Measurements from ENCODE around the gene PGM1.
A peak's percentile ranks its signal among the peaks of the same experiment; 100 is the strongest.

The PGM1 gene

DNA sequence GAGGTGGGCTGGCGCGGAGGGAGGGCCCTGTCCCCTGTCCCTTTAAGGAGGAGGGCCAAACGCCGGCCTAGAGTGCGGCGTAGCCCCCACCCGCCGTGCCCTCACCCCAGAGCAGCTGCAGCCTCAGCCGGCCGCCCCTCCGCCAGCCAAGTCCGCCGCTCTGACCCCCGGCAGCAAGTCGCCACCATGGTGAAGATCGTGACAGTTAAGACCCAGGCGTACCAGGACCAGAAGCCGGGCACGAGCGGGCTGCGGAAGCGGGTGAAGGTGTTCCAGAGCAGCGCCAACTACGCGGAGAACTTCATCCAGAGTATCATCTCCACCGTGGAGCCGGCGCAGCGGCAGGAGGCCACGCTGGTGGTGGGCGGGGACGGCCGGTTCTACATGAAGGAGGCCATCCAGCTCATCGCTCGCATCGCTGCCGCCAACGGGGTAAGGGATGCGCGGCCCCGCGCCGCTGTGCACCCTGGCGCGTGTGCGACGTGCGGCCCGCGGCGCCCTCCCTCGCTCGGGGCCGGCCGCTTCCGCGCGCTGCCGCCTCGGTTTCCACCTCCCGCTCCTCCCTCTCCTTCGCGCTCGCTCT, at the start of gene PGM1:
Gene PGM1 (plus strand): TSS at position 109 of the 583 bp plus-strand sequence. CDS start 78 bp downstream, at position 187.
- TF ChIP-seq CTCF (IDR thresholded peaks at IDR 0.05; ENCODE audit: extremely low read depth, missing control alignments), result no peak
- peak; percentile 86 for DNase-seq (ENCODE audit: low spot score)

GRCh38 chr1:63545780-63546179, 47.4 kb upstream of the PGM1 start:
- no peak for TF ChIP-seq CTCF (IDR thresholded peaks at IDR 0.05; ENCODE audit: extremely low read depth, missing control alignments)

DNA sequence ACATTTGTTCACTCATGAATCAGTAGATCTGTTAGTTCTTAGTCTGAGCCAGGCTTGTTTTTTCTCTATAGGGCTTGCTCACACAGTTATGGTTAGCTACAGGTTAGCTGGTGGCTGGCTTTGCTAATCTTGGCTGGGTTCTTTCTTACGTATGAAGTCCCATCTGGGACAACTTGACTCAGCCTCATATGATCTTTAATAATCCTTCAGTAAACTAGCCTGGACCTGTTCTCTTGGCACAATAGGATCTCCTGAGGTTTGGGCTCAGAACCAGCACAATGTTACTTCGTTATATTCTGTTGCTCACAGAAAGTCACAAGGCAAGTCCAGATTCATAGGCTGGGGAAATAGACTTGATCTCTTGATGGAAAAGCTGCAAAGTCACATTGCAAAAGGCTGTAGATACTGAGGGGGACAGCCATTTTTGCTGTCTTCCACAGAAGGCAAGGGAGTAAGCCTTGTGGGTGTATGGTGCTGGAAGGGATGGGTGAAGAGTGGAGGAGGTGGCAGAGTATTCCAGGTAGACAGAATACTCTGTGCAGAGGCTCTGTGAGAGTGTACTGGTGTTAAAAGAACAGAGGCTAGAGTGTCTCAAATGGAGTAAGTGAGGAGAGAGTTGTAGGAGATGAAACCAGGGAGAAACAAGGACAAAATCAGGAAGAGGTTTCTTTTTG, 45.5 kb upstream of the PGM1 start:
- no peak for TF ChIP-seq CTCF (IDR thresholded peaks at IDR 0.05; ENCODE audit: extremely low read depth, missing control alignments)
- no peak for DNase-seq (ENCODE audit: low spot score)

More at GRCh38 chr1:63545780-63546179, 47.4 kb upstream of the PGM1 start:
- DNase-seq (ENCODE audit: low spot score), result no peak

GRCh38 chr1:63548303-63548702, 44.9 kb upstream of the PGM1 start:
- no peak for DNase-seq (ENCODE audit: low spot score)

GRCh38 chr1:63548877-63549276, 44.3 kb upstream of the PGM1 start:
- TF ChIP-seq CTCF (IDR thresholded peaks at IDR 0.05; ENCODE audit: extremely low read depth, missing control alignments), result no peak
- no peak for DNase-seq (ENCODE audit: low spot score)

More at GRCh38 chr1:63548303-63548702, 44.9 kb upstream of the PGM1 start:
- TF ChIP-seq CTCF (IDR thresholded peaks at IDR 0.05; ENCODE audit: extremely low read depth, missing control alignments), result no peak

DNA sequence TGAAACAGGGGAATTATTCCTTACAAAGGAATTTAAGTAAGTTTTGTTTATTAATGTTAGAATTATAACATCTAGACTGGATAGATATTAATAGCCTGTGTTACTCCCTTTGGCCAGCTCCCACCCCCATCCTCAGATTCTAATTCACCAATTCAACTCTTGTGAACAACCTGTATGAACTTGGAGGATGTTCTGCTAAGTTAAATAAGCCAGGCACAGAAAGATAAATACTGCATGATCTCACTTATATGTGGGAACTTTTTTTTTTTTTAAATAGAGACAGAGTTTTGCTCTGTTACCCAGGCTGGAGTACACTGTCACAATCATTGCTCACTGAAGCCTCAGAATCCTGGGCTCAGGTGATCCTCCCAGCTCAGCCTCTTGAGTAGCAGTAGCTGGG, 37.7 kb upstream of the PGM1 start:
- no peak for DNase-seq (ENCODE audit: low spot score)
- no peak for TF ChIP-seq CTCF (IDR thresholded peaks at IDR 0.05; ENCODE audit: extremely low read depth, missing control alignments)

DNA sequence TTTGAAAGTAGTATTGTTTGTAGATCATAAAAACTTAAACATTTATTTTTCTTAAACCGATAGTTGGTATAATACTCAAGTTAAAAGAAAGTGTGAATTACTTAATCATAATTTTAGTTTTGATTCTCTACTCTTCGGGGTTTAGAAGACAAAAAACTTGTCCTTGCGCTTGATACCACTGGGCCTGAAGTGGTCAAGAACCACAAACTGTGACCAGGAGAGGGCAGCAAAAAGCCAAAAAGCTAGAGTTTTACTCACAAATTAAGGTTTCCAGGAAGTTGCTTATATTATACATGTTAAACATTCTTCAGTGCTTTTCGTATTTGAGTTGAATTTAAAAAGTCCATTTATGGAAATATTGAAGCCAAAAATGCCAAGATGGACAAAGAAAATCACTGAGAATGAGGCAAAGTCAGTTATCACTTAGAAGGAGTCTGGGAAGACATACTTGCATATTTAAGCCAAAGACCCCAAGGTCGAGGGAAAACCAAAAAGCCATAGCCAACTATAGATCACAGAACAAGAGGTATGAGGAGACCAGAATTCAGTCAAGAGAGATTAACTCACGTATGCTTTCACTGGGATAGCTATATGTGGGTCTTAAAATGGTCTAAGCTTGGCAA, 35.7 kb upstream of the PGM1 start:
- peak; percentile 36 for TF ChIP-seq CTCF (IDR thresholded peaks at IDR 0.05; ENCODE audit: extremely low read depth, missing control alignments)
- peak; percentile 6 for DNase-seq (ENCODE audit: low spot score)
